RKO (cell line): ENCODE measurements around the gene C17orf75.

ENCODE experiments used
- DNase-seq: peaks from one replicate; pipeline ENCODE4 v3.0.0-alpha.2; 2016; ENCODE audit warnings: low spot score

C17orf75 gene

DNA sequence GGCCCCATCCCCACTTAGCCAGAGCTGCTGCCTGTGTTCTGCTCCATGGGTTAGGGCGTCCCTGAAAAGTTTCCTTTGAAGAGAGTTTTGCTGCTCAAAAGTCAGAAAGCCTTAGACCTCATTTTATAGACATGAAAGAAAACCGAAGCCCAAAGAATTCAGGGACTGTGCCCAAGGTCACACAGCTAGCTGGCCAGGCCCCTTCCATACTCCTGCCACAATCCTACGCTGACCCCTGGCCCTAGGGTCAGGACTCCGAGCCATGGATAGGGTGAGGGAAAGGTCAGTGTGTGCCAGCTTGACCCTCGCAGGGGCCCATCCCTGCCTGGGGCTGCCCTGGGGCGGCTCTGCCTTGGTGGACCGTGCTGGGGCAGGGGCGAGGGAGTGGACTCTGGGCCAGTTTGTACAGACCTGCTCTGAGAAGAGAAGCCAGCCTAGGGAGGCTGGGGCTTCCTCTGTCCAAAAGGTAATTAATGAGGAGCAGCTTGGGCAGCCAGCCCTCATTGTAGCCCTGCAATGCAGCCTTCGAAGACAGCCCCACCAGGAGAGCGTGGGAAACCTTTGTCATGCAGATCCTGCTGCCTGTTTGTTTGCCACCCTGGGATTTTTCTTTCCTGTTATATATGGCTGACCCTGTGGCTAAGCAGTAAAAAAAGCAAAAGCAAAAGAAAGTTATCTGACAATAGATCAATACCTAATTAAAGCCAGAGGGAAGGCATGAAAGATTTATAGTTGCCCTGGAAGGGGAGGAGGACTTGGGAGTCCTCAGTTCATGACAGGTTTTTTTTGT is 38.9 kb downstream of the C17orf75 start:
- no peak for DNase-seq

DNA sequence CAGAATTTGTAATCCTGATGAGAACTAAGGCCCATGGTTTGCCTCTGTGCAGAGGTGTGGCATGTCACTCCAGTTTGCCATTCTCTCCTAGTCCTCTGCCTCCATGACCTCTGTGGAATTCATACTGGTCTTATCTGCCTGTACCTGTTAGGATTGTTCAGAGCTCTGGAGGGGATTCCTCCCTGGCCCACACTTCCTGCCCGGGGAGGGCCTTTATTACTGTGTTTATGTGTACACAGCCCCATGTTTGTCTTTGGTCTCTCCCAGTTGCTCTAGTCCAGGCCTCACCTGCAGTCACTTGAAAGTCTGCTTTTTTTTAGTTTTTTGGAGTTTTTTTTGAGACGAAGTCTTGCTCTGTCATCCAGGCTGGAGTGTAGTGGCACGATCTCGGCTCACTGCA is 39.9 kb downstream of the C17orf75 start:
- DNase-seq: no peak

DNA sequence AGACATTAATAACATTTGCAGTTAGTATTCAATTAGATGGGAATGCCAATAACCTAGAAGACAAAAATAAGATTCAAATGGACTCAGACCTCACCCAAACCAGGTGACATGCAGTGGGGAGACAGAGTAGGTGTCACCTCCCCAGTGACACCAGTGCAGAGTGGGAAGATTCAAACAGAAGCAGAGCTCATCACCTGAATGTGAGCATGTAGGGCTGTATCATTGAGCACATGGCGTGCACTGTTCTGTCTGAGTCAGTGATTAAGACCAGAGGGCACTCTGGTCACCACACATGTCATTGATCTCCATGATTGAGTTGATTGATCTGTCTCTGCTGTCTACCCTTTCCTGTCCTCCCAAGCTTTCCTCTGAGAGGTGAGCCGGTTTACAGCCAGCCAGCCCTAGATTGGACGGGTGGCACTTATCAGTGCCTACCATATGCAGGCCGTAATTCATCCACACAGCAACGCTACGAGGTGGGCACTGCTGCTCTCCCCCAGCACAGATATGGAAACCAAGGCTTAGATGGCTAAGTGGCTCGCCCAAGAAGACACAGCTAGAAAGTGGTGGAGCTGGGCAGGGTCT is 42.3 kb downstream of the C17orf75 start:
- DNase-seq: no peak

DNA sequence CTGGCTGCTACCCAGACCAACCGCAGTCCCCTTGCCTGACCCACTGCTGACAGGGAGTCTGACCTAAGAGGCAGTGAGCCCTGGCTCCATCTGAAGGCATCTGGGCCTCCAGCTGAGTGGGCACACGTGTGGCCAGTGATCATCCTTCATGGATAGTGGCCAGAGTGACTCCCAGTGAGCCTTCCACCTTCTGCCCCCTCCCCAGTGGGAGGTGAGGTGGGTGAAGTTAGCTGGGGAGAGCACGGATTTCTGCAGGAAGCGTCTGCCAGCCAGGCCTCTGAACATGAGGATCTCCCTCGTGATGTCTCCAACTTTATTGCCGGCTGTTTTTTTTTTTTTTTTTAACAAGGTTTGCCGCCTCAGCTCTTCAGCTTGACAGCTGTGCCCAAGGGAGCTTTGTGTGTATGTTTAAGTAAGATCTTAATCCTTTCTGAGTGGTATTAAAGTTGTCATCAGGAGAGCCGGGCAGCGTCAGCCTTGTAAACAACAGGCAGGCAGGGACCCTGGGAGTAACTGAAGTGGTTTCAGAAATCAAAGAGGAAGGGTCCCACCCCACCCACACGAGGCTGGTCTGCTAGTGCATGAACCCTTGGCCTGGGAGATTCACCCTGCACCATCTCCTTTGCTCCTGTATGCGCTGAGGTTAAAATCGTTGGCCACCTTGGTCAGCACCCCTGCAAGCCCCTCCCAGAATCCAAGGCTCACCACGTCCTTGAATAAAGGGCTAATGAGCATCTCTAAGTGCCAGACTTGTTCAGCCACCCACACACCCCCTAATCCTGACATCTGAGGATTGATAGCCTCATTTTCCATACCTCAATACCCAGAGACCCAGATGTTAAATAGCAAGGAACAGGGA is 43.0 kb downstream of the C17orf75 start:
- DNase-seq: no peak

DNA sequence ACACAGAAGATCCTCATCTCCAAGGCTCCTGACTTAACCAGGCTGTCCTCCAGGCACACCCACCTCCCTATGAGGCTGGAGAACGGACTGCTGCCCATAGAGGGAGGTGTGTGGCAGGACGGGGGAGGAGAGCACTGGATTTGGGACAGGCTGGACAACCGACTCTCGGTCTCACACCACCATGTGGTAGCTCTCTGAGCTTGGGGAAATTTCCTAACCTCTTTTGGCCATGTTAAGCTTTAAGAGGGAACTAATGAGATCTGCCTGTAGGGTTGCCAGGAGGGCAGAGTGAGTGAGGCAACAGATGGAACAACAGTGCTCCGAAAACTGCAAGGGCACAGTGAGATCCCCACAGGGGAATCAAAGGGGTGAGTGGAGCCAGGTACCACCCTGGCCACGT is 43.7 kb downstream of the C17orf75 start:
- no peak for DNase-seq

DNA sequence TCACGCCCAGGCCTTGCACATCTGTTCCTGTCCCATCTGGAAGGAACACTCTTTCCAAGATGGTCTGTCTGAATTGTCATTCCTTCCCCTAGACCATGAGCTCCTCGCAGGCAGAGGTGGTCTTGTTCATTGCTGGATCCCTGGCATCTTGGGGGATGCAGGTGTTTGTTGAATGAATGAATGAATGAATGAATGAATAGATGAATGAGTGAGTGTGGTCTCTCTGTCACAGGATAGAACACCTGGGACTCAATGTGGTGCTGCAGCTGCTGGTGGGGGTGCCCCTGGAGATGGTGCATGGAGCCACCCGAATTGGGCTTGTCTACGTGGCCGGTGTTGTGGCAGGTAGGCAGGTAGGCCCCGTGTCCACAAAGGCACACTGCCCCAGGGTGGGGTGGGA is 44.1 kb downstream of the C17orf75 start:
- no peak for DNase-seq

DNA sequence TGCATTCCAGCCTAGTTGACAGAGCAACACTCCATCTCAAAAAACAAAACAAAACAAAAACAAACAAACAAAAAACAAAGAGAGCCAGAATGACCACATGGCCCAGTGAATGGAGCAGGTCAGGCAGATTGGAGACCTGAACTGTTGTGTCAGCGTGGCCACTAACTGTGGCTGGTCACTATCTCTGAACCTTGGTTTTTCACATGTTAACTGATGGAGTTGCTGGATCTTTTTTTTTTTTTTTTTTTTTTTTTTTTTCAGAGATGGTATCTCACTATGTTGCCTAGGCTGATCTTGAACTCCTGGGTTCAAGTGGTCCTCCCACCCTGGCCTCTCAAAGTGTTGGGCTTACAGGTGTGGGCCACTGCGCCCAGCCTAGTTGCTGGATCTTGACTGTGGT is 44.5 kb downstream of the C17orf75 start:
- DNase-seq: no peak

DNA sequence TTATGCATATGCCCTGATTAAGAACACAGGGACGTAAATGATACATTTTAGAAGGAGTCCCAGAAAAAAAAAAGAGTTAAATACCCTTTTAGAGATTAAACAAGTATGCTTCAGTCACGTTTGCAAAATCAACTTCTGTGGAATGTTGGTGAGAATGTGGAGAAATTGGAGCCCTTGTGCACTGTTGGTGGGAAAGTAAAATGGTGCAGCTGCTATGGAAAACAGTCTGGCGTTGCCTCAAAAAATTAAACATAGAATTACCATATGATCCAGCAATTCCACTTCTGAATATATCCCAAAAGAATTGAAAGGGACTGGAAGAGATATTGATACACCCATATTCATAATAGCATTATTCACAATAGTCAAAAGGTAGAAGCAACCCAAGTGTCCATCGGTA is 49.9 kb downstream of the C17orf75 start:
- DNase-seq: no peak

DNA sequence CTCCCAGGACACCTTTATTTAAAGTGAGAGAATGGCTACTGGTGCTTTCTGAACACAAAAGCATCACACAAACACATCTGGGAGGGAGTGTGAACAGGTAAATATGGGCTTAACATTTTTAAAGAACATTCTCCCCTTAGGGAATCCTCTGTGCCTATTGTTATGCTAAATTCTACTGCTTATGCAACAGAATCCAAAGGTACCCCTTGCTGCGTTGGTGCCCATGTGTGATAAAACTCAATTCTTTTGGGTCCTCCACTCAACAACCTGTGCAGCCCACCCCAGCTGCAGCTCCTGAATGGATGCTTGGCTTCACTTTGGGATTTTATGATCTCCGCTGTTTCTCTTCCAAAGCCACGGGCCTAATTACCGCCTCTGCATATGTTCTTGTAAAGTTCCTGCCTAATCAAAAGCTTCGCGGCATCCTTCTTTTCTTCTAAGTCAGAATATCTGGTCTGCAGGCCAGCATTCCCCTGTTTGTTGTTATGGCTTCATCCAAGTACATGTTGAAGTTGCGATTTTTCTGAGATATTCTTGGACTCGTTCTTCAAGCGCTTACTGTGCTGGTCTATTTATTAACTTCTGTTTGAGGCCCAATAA is 52.4 kb downstream of the C17orf75 start:
- DNase-seq: no peak

DNA sequence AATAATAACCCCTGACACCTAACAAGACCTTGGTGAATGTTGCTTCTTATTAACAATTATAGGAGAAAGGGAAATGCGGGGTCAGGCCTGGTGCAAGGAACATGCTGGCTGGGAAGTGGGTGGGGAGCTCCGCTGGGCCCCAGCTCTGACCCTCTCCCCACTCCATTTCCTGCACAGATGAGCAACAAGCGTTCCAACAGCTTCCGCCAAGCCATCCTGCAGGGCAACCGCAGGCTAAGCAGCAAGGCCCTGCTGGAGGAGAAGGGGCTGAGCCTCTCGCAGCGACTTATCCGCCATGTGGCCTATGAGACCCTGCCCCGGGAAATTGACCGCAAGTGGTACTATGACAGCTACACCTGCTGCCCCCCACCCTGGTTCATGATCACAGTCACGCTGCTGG is 53.4 kb downstream of the C17orf75 start:
- DNase-seq: no peak

DNA sequence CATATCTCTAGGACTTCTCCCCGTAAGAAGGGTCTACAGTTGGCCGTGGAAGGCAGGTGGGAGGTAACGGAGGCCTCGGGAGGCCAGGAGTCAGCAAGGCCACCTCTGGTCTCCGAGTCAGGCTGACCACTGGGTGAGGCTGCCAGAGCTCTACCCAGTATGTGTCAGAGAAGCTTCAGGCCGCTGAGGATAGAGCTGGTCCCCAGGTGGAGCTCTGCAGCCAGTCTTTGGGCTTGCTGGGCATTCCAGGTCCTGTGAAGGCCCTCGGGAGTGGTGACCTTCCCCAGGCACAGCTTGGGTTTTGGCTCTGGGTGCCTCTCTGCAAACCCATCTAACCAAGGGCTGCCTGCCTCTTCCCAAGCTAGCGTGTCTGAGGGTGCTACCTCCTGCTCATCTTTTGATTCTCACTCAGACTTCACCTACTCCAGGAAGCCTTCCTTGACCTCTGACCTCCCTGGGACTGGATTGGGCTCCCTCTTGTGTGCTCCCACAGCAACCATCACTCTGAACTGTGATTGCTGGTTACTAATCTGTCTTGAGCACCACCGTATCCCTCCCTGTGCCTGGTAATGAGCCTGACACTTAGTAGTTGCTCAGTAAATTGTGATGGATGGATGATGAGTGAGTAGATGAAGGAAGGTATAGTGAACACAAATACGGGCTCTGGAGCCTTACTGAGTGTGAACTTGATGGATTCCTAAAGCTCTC is 54.0 kb downstream of the C17orf75 start:
- no peak for DNase-seq

DNA sequence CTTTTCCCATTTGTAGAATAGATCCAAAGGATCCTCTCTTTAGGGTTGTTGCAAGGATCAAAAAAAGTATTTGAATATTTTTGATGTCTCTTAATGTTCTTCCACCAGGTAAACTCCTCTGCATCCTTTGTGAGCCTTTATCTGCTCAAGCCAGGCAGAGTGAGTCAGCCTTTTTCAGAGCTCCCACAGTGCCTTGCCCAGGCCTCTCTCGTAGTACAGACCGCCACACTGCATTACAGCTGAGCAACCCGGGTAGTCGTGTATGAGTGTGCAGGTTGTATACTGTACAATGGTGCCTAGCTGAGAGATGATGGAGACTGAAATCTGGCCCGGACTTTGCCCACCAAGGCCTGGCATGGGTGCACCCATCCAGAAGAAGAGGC is 55.5 kb downstream of the C17orf75 start:
- DNase-seq: no peak

DNA sequence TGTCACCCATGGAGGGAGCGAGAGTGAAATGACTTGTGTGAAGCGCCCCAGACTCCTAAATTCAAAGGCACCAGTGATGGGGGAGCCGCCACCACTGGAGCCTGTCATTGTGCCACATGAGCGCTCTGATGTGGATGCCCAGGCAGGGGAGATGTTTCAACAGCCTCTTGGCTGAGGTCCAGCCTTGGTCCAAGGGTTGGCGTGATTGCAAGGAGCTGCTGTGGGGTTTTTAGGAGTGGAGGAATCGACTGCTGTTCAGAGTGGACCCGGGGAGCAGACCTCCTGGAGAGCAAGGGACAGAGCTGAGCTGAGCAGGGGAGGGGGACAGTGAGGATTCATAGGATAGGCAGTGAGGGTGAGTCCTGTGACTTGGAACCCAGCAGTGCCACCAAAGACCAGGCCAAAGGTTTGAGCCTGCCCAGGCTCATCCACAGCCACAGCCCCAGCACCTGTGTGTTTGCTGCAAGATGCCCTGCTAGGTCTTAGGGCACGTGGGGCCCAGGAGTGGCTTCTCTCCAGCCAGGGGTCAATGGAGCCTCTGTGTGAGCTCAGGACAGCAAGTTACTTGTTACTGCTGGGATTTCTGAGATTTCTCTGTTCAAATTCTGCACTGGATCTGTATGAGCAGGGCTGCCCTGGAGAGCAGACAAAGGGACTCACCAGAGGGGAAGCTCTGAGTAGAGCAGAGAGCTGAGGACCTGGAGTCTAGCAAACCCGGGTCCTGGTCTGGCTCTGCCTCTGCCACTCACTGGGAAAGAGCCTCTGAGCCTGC is 56.0 kb downstream of the C17orf75 start:
- DNase-seq: no peak

DNA sequence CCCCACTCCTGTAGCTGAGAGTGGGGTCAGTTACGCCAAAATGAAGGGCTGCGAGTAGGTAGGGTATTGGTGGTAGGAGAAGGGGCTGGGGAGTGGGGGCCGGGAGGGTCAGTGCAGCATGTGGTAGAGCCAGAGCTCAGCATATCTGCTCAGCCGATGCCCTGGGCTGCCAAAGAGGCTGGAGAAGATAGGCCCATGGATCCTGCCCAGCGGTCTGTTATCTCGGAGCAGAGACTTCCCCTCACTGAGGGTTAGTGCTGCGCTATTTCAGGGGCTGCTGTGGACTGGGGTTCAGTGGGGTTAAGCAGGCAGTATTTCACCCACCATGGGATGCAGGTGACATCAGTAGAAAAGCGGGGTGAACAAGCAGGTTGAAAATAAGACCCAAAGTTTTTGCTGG is 56.7 kb downstream of the C17orf75 start:
- no peak for DNase-seq

DNA sequence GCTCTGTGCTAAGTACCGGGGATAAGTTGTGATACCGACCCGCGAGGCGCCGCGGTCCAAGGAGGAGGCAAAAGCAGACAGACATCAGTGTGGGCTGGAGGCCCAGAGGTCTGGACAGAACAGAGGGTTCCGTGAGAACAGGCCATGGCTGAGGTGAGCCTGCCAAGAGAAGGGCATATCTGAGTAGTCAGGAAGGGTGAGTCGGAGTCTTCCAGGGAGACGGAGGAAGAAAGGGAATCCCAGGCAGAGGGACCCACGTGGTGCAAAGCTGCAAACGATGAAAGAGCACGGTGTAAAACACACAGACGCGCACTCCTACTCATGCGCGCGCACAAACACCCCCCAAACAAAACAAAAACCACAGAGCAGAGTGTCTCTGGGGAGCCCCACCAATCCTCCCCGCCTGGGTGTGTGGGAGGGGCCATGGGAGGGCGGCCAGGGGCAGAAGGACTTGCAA is 58.2 kb downstream of the C17orf75 start:
- DNase-seq: no peak

DNA sequence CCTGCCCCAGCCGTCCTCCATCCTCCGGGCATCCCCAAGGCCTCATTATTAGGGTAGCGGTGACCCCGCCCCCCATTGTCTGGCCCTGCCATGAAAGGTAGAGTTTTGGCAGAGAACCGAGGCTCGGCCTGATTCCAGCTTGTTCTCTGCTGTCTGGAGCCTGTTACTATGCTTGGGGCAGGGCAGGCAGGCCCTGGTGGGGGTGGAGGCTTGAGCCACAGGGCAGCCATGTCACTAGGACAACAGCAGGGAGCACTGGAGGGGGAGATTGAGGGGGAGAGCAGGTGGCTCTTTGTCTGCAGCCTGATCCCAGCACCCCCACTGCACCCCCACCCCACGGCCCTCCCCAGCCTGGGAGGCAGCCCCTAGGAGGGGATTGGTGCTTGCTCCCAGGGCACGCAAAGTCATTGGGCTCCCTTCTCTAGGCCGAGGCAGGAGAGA is 60.9 kb downstream of the C17orf75 start:
- DNase-seq: no peak

DNA sequence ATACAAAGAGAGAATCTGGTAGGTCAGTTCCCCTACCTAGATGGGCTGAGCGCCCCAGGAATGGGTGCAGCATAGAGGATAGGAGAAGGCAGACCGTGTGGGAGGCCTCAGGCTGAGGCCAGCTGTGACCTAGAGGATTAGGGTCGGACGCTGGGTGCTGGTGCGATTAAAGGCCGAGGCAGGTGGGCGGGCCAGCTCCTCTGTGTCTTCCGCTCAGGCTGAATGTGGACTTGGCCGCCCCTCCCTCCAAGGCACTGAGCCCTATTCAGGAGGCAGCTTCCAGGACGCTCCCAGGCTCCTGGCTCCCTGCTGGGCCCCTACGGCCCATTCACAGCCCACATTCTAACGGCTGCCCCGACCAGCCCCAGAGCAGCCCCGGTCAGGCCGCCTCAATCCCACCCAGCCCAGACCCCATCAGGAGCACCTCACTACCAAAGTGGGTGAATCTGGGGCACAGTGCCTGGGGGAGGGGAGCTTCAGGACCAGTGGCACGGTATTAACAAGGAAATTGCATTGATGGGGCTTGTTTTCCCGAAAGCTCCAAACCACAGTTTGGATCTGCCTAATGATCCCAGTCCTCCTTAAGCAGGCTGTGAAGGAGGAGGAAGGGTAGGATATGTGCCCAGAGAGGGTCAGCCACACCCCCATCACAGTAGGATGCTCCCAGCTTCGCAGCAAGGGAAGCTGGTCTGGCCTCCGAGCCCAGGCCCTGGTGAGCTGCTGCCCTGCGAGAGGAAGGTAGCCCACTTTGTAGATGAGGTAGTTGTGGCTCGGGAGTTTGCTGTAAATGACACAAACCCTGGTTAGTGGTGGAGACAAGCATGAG is 61.9 kb downstream of the C17orf75 start:
- DNase-seq: no peak

DNA sequence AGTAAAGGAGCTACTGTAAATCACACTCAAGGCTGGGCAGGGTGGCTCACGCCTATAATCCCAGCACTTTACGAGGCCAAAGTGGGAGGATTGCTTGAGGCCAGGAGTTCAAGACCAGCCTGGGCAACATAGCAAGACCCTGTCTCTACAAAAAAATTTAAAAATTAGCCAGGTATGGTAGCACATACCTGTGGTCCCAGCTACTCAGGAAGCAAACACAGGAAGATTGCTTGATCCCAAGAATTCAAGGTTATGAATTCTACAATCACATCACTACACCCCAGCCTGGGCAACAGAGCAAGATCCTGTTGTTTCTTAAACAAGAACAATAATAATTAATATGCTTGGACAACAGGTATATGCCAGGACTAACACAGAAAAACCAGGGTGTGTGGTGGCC is 63.2 kb downstream of the C17orf75 start:
- DNase-seq: no peak
